ENCODE results near the gene REPS2.

Gene REPS2

GRCh38 chrX:17183566-17183965 is 237.1 kb downstream of the REPS2 start:
- TF ChIP-seq, protein P1, sequence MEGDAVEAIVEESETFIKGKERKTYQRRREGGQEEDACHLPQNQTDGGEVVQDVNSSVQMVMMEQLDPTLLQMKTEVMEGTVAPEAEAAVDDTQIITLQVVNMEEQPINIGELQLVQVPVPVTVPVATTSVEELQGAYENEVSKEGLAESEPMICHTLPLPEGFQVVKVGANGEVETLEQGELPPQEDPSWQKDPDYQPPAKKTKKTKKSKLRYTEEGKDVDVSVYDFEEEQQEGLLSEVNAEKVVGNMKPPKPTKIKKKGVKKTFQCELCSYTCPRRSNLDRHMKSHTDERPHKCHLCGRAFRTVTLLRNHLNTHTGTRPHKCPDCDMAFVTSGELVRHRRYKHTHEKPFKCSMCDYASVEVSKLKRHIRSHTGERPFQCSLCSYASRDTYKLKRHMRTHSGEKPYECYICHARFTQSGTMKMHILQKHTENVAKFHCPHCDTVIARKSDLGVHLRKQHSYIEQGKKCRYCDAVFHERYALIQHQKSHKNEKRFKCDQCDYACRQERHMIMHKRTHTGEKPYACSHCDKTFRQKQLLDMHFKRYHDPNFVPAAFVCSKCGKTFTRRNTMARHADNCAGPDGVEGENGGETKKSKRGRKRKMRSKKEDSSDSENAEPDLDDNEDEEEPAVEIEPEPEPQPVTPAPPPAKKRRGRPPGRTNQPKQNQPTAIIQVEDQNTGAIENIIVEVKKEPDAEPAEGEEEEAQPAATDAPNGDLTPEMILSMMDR (conservative IDR thresholded peaks at IDR 0.05) = no peak

DNA sequence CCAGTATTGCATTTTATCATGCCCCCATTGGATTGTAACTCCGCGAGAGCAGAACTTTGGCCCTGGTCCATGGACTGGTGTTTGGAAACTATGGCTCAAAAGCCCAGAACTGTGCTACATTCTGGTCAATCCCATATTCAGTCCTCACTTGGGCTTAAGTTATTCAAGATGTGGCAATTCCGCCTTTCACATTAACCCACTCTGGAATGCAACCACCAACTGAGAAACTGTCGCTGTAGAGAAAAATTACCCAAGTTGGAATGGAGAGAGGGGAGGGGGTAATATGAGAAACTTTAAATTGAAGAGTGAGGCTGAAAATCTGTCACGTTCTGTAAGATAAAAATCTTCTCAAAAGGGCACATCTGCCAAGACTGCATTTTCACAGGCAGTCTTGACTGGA is 239.0 kb downstream of the REPS2 start:
- TF ChIP-seq, protein P1 (conservative IDR thresholded peaks at IDR 0.05) = no peak
- H3K27ac ChIP-seq = no peak overlapping the region

More at GRCh38 chrX:17183566-17183965, 237.1 kb downstream of the REPS2 start:
- no peak overlapping the region for H3K27ac ChIP-seq

DNA sequence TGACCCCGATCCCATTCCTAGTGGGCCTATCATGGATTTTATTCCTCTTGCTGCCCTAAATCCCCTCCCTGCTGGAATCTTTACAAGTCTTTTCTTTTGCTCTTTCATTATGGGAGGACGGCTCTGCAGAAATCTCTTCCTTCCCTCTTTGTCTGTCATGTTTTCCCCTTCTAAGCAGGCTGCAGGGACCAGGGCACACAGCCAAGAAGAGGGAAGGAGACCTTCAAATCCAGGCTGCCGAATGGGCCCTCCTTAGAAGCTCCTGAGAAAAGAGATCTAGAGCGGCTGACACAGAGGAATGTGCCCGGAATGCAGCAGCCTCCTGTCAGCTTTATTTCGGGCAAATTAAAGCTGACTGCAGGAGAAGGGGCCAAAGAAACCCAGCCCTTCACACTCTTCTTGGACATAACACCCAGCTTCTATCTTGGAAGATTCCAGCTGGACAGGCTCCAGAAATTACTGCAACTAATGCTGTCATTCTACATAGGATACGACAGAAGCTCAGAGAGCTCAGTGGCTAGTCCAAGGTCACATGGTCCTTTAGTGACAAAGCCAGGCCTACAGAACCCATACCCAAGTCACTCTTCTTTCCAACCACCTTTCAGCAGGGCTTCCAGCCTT is 240.8 kb downstream of the REPS2 start:
- H3K27ac ChIP-seq = no peak overlapping the region
- TF ChIP-seq, protein P1 (conservative IDR thresholded peaks at IDR 0.05) = no peak

GRCh38 chrX:17192106-17192505 is 245.6 kb downstream of the REPS2 start:
- TF ChIP-seq, protein P1 (conservative IDR thresholded peaks at IDR 0.05) = no peak
- H3K27ac ChIP-seq = no peak overlapping the region

Data from VCaP (cell line).